Osteocyte (in vitro differentiated cells): ENCODE data around the gene SH2D6. TPM values are rescaled to one million over a fixed set of nuclear protein-coding genes. Genes with fewer than 3 reads are reported as not detected.

ENCODE experiments used
- DNase-seq: peaks from one replicate; pipeline ENCODE4 v3.0.0; 2021; ENCODE audit warnings: mixed read lengths; ENCODE audit not compliant: unreplicated experiment; ENCODE audit errors: extremely low spot score
- H3K27ac Mint-ChIP-seq: one replicate; pipeline ENCODE4 v1.8.0; 2021; ENCODE audit warnings: mild to moderate bottlenecking, mixed read lengths; ENCODE audit not compliant: unreplicated experiment
- H3K27me3 Mint-ChIP-seq: one replicate; pipeline ENCODE4 v1.8.0; 2021; ENCODE audit warnings: mixed read lengths; ENCODE audit not compliant: unreplicated experiment
- H3K36me3 Mint-ChIP-seq: one replicate; pipeline ENCODE4 v1.8.0; 2021; ENCODE audit warnings: mixed read lengths; ENCODE audit not compliant: unreplicated experiment
- H3K4me1 Mint-ChIP-seq: one replicate; pipeline ENCODE4 v1.8.0; 2021; ENCODE audit warnings: mixed read lengths; ENCODE audit not compliant: unreplicated experiment
- H3K4me3 Mint-ChIP-seq: one replicate; pipeline ENCODE4 v1.8.0; 2021; ENCODE audit warnings: mild to moderate bottlenecking, moderate library complexity, mixed read lengths; ENCODE audit not compliant: unreplicated experiment
- H3K9me3 Mint-ChIP-seq: one replicate; pipeline ENCODE4 v1.8.0; 2021; ENCODE audit warnings: mixed read lengths; ENCODE audit not compliant: unreplicated experiment
- CTCF ChIP-seq: fragments of 200-600 bp; sonication (generic); IDR thresholded peaks from 2 replicates; pipeline ENCODE4 v1.5.0; 2021; ENCODE audit warnings: antibody characterized with exemption, mild to moderate bottlenecking, moderate library complexity
- total RNA-seq: library from RNA; stranded (reverse); gene quantifications from 2 replicates; pipeline ENCODE4 v1.2.1, GENCODE V29; 2021

Gene SH2D6
- total RNA-seq, 1 donor from 2014 or later = 0.51 TPM

- H3K4me3 Mint-ChIP-seq = no peak overlapping the region
- peaks cover 6% of the 10 kb centered on the region for H3K4me1 Mint-ChIP-seq
- no peak overlapping the region for H3K27ac Mint-ChIP-seq
- no peaks in the 10 kb centered on the region for H3K9me3 Mint-ChIP-seq
- no peaks in the 10 kb centered on the region for H3K36me3 Mint-ChIP-seq
- no peaks in the 10 kb centered on the region for H3K27me3 Mint-ChIP-seq
- DNase-seq = no peak
- no peak for TF ChIP-seq CTCF
These were observed 35.1 kb downstream of the SH2D6 start for GRCh38 chr2:85453571-85453970.

- Mint-ChIP-seq H3K4me3 (no peak overlapping the region), H3K4me1 (no peaks in the 10 kb centered on the region), H3K27me3 (no peaks in the 10 kb centered on the region), H3K9me3 (no peaks in the 10 kb centered on the region), H3K36me3 (no peaks in the 10 kb centered on the region), H3K27ac (no peak overlapping the region)
- no peak for DNase-seq
- no peak for TF ChIP-seq CTCF
These were observed 37.1 kb downstream of the SH2D6 start for GRCh38 chr2:85455552-85456090.

DNA sequence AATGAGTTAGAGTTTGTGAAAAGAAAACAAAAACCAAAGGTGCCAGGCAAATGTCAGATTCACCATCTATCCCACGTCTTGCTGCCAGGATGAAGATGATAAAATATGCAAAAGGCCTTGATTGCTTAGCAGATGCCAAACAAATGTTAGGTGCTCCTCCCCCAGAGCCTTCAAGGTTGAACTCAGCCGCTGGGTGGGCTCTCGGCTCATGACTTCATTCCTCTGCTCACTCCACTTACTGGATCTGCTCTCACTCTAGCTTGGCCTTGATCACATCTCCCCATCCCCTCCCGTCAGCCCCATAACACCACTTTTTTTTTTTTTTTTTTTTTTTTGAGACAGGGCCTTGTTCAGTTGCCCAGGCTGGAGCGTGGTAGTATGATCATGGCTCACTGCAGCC, 38.5 kb downstream of the SH2D6 start:
- Mint-ChIP-seq H3K4me1 (no peaks in the 10 kb centered on the region), H3K27me3 (no peaks in the 10 kb centered on the region), H3K4me3 (no peak overlapping the region), H3K27ac (no peak overlapping the region), H3K36me3 (no peaks in the 10 kb centered on the region), H3K9me3 (no peaks in the 10 kb centered on the region)
- TF ChIP-seq CTCF = no peak
- DNase-seq = no peak

DNA sequence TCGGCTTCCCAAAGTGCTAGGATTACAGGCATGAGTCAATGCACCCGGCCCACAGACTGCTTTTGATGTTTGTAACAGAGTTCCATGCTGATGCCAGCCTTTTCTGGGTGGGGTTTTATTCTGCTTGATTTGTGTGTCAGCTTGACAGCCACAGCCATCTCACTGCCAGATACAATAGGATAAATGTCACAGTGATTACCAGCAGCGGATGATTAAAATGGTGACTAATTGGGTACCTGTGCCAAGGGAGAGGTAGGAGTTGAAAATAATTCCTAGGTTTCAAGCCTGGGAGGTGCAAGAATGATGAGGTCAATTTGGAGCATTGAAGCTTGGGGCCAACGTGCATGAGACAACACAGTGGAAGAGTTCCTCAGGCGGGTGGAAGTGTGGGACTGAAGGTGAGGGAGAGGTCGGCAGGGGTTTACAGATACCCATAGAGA, 39.4 kb downstream of the SH2D6 start:
- H3K4me1 Mint-ChIP-seq = no peaks in the 10 kb centered on the region
- no peak for TF ChIP-seq CTCF
- no peaks in the 10 kb centered on the region for H3K9me3 Mint-ChIP-seq
- no peaks in the 10 kb centered on the region for H3K36me3 Mint-ChIP-seq
- no peak overlapping the region for H3K4me3 Mint-ChIP-seq
- no peak overlapping the region for H3K27ac Mint-ChIP-seq
- DNase-seq = no peak
- no peaks in the 10 kb centered on the region for H3K27me3 Mint-ChIP-seq

DNA sequence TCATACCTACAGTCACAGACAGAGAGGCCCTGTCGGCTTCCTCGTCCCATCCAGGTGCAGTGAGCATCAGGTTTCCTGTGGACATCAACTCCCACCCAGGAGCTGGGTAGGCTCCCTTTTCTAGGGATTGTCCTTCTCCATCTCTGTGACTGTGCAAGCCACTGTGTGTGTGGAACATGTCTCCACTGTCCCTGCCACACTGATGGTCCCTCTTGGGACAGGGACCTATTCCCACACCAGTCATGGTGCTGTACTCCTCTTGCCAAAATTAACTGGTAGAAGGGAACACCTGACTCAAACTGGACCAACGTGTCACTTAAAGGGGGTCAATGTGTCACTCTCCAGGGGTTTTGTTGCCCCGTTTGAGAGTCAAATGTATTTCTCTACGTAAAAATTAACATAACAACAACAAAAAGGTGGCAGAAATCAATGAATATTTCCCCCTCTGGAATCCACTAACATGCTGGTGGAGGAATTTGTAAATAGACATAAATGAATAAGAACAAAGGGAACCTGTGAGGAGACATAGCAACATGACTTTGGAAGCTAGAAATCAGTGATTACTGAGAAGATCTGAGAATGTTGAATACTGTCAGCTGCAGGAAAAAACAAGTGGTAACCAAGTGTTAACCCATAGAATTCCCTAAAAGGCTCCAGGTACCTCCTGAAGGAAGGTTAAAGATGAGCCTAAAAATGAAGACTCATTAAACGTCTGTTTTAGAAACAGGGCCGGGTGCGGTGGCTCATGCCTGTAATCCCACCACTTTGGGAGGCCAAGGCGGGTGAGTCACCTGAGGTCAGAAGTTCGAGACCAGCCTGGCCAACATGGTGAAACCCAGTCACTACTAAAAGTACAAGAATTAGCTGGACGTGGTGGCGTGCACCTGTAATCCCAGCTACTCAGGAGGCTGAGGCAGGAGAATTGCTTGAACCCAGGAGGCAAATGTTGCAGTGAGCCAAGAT, 40.4 kb downstream of the SH2D6 start:
- H3K36me3 Mint-ChIP-seq = no peaks in the 10 kb centered on the region
- no peaks in the 10 kb centered on the region for H3K27me3 Mint-ChIP-seq
- no peak for DNase-seq
- no peak overlapping the region for H3K4me3 Mint-ChIP-seq
- H3K9me3 Mint-ChIP-seq = no peaks in the 10 kb centered on the region
- TF ChIP-seq CTCF = no peak
- H3K27ac Mint-ChIP-seq = no peak overlapping the region
- no peaks in the 10 kb centered on the region for H3K4me1 Mint-ChIP-seq
